ENCODE measurements around the gene CBFA2T2. TPM values are rescaled to one million over a fixed set of nuclear protein-coding genes. Genes with fewer than 3 reads are reported as not detected.
"Not testable (repeated sequence)": the region's sequence is repeated elsewhere in the genome, so short reads cannot be mapped to it uniquely, and the experiment has no call there.

Gene CBFA2T2
- total and polyA plus RNA-seq, 9 donors: 9.4 to 29.8 (median 21.2) TPM

- no peaks in the 10 kb centered on the region for H3K9me3 ChIP-seq
- no peak for DNase-seq
- no peaks in the 10 kb centered on the region for H3K27me3 ChIP-seq
- H3K4me1 ChIP-seq (ENCODE audit: insufficient read depth): peaks cover 7% of the 10 kb centered on the region
- no peak overlapping the region for H3K4me3 ChIP-seq
- intact Hi-C loops (cut with DNase I): no loop called here
- TF ChIP-seq POLR2A (IDR thresholded peaks at IDR 0.05) (no peak), EP300 (IDR thresholded peaks at IDR 0.05) (no peak), CTCF (IDR thresholded peaks at IDR 0.05) (no peak)
- 49 to 66% (median 63%) methylated on average over 1 of the region's 1 CpG for WGBS, 3 donors
- H3K36me3 ChIP-seq: no peaks in the 10 kb centered on the region
- no peak overlapping the region for H3K27ac ChIP-seq
Measured at GRCh38 chr20:33578510-33578909, 88.6 kb downstream of the CBFA2T2 start.

- Histone ChIP-seq H3K9me3 (no peaks in the 10 kb centered on the region), H3K4me1 (ENCODE audit: insufficient read depth) (peaks cover 3% of the 10 kb centered on the region), H3K36me3 (no peaks in the 10 kb centered on the region), H3K4me3 (no peak overlapping the region), H3K27ac (no peak overlapping the region), H3K27me3 (no peaks in the 10 kb centered on the region)
- DNase-seq: no peak
- WGBS, 3 donors: 96 to 99% (median 97%) methylated on average over 2 of the region's 2 CpGs
- no peak for TF ChIP-seq EP300 (IDR thresholded peaks at IDR 0.05)
- TF ChIP-seq CTCF (IDR thresholded peaks at IDR 0.05): no peak
- TF ChIP-seq POLR2A (IDR thresholded peaks at IDR 0.05): no peak
- intact Hi-C loops (cut with DNase I): no loop called here
Measured at GRCh38 chr20:33583143-33583542, 93.2 kb downstream of the CBFA2T2 start.

- intact Hi-C loops (cut with DNase I): no loop called here
- Histone ChIP-seq H3K9me3 (no peaks in the 10 kb centered on the region), H3K27me3 (no peaks in the 10 kb centered on the region), H3K36me3 (no peaks in the 10 kb centered on the region), H3K4me1 (ENCODE audit: insufficient read depth) (no peaks in the 10 kb centered on the region), H3K27ac (no peak overlapping the region), H3K4me3 (no peak overlapping the region)
- DNase-seq: no peak
- TF ChIP-seq EP300 (IDR thresholded peaks at IDR 0.05) (no peak), POLR2A (IDR thresholded peaks at IDR 0.05) (no peak), CTCF (IDR thresholded peaks at IDR 0.05) (no peak)
- 74 to 76% (median 74%) methylated on average over 3 of the region's 3 CpGs for WGBS, 3 donors
Measured at GRCh38 chr20:33584976-33585375, 95.1 kb downstream of the CBFA2T2 start.

GRCh38 chr20:33585413-33585812 lies 95.5 kb downstream of the CBFA2T2 start:
- Histone ChIP-seq H3K4me1 (ENCODE audit: insufficient read depth) (no peaks in the 10 kb centered on the region), H3K9me3 (no peaks in the 10 kb centered on the region), H3K4me3 (no peak overlapping the region), H3K27ac (no peak overlapping the region), H3K27me3 (no peaks in the 10 kb centered on the region), H3K36me3 (no peaks in the 10 kb centered on the region)
- WGBS, 3 donors: 84 to 90% (median 88%) methylated on average over 4 of the region's 4 CpGs
- no peak for DNase-seq
- no peak for TF ChIP-seq EP300 (IDR thresholded peaks at IDR 0.05)
- no peak for TF ChIP-seq POLR2A (IDR thresholded peaks at IDR 0.05)
- TF ChIP-seq CTCF (IDR thresholded peaks at IDR 0.05): no peak
- intact Hi-C loops (cut with DNase I): no loop called here

GRCh38 chr20:33589059-33589458 lies 99.2 kb downstream of the CBFA2T2 start:
- DNase-seq: no peak
- TF ChIP-seq EP300 (IDR thresholded peaks at IDR 0.05) (no peak), CTCF (IDR thresholded peaks at IDR 0.05) (no peak), POLR2A (IDR thresholded peaks at IDR 0.05) (no peak)
- H3K27ac ChIP-seq: no peak overlapping the region

GRCh38 chr20:33591901-33592300 lies 102.0 kb downstream of the CBFA2T2 start:
- H3K27ac ChIP-seq; H3K27me3 ChIP-seq; DNase-seq; H3K9me3 ChIP-seq; H3K36me3 ChIP-seq; H3K4me3 ChIP-seq; intact Hi-C loops (cut with DNase I); H3K4me1 ChIP-seq (ENCODE audit: insufficient read depth): not testable (repeated sequence)
- 86 to 92% (median 88%) methylated on average over 9 of the region's 9 CpGs for WGBS, 3 donors

More at GRCh38 chr20:33589059-33589458, 99.2 kb downstream of the CBFA2T2 start:
- intact Hi-C loops (cut with DNase I): no loop called here
- Histone ChIP-seq H3K9me3 (no peaks in the 10 kb centered on the region), H3K36me3 (no peaks in the 10 kb centered on the region), H3K27me3 (no peaks in the 10 kb centered on the region), H3K4me1 (ENCODE audit: insufficient read depth) (no peaks in the 10 kb centered on the region), H3K4me3 (no peak overlapping the region)
